ENCODE results near the gene CCDC127.
"Not testable (repeated sequence)": the region's sequence is repeated elsewhere in the genome, so short reads cannot be mapped to it uniquely, and the experiment has no call there.

- TF ChIP-seq CTCF (conservative IDR thresholded peaks at IDR 0.05 in 1 of 2, IDR thresholded peaks at IDR 0.05 in 1 of 2; ENCODE audit: extremely low read depth in 1 of 2, insufficient read depth in 1 of 2, low read depth in 1 of 2, low read length in 2 of 2); EZH2 (IDR thresholded peaks at IDR 0.05; ENCODE audit: borderline replicate concordance, low read length): not testable (repeated sequence)
These were observed 23.2 kb upstream of the CCDC127 start for GRCh38 chr5:241045-241669.

Data from mammary epithelial cell (primary cell).